ENCODE results near the gene MPPED2.

Gene MPPED2

DNA sequence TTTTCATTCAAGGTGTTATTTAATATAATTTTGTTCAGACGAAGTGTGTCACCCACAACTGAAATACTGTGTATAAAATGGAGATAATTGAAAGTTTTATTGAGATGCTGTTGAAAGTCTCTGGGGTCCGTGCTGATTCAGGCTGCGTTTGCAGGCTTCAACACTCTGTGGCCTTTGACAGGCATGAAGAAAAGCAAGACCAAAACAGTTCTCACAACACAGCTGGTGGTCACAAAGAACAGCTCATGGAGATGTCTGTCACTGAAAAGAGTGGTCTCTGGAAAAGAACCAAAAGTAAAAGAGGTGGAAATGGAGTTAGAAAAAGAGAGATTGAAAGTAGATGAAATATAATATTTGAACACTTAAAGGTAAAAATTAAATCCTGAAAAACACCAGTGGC is 9.8 kb upstream of the MPPED2 start:
- H3K27ac ChIP-seq (ENCODE audit: low read depth, low read length, severe bottlenecking) = no peak overlapping the region
- H3K4me3 ChIP-seq (ENCODE audit: extremely low read depth, insufficient read depth, low read length, poor library complexity, severe bottlenecking) = no peak overlapping the region
- 0 to 57% methylated on average over 1 of the region's 3 CpGs for WGBS, 2 experiments (ENCODE audit: insufficient coverage in 2 of 2)
- peaks cover 4% of the 10 kb centered on the region for H3K4me1 ChIP-seq (ENCODE audit: control insufficient read depth, insufficient read depth, low read length, poor library complexity, severe bottlenecking)
- H3K36me3 ChIP-seq (ENCODE audit: control insufficient read depth, insufficient read depth, low read length) = no peaks in the 10 kb centered on the region
- H3K9me3 ChIP-seq (ENCODE audit: control insufficient read depth, low read length) = no peaks in the 10 kb centered on the region

DNA sequence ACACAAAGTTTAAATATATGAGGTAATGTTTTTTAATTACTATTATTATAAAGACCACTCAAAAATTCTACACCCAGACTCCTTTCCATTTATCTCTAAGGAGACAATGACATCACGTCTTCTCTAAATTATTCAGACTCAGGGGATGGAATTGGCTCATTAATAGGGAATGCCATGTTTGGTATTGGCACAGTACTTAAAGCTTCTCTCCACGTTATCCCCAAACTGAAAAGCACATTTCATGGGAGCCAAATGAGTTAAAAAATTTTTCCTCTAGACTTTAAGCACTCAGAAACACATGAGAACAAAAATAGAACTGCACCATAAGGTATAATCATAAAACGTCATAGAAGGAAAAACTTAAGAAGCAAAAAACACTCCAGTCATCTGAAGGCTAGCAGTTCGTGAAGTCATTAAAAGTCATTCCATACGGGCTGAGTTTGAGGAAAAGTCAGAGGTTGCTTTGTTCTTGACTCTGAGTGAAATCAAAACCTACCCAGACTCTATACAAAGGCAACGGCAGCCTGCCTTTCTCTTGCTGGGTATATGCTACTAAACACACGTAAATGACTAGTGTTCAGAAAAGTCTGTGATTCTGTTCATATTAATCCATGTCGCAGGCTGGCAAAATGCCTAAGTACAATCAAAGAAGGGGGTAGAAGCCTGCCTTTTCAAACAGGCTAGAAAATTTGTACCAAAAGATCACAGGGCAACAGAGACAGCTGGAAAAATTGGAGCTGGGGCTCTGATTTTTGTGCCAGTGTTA is 8.7 kb upstream of the MPPED2 start:
- Histone ChIP-seq H3K9me3 (ENCODE audit: control insufficient read depth, low read length) (no peaks in the 10 kb centered on the region), H3K27ac (ENCODE audit: low read depth, low read length, severe bottlenecking) (peak overlapping the region; percentile 61)
- 75 to 92% methylated on average over 2 to 4 of the region's 8 CpGs for WGBS, 2 experiments (ENCODE audit: insufficient coverage in 2 of 2)

DNA sequence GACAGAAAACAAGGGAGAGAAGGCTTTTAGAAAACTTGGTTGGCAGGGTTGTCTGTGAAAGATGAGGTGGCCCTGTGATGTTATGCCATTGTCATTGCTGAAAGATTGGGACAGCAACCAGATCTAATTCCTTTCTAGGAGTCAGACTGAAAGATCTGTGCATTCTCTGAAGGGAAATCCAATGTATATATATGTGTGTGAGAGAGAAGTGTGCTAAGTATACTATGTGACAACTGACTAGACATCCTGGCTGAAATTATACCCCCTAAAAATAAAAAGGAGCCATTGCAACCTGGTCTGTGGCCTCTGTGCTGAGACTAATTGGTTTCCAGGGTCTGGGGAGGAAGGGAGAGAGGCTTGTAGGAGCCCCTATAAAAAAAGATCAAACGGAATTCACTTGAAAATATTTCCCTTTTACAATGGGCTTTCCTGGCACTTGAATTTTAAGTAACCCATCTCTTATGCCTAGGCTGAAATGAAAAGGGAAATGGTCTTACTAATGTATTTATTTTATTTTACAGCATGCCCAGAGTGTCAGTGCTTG is 1.2 kb upstream of the MPPED2 start:
- Histone ChIP-seq H3K9me3 (ENCODE audit: control insufficient read depth, low read length) (no peaks in the 10 kb centered on the region), H3K4me1 (ENCODE audit: control insufficient read depth, insufficient read depth, low read length, poor library complexity, severe bottlenecking) (no peaks in the 10 kb centered on the region), H3K27ac (ENCODE audit: low read depth, low read length, severe bottlenecking) (no peak overlapping the region), H3K36me3 (ENCODE audit: control insufficient read depth, insufficient read depth, low read length) (no peaks in the 10 kb centered on the region), H3K4me3 (ENCODE audit: extremely low read depth, insufficient read depth, low read length, poor library complexity, severe bottlenecking) (no peak overlapping the region)
- WGBS, 2 experiments (ENCODE audit: insufficient coverage in 2 of 2) = no CpG with 5 or more reads among the region's 1 CpG

More for the DNA sequence above, 8.7 kb upstream of the MPPED2 start:
- Histone ChIP-seq H3K36me3 (ENCODE audit: control insufficient read depth, insufficient read depth, low read length) (no peaks in the 10 kb centered on the region), H3K4me3 (ENCODE audit: extremely low read depth, insufficient read depth, low read length, poor library complexity, severe bottlenecking) (no peak overlapping the region), H3K4me1 (ENCODE audit: control insufficient read depth, insufficient read depth, low read length, poor library complexity, severe bottlenecking) (peaks cover 4% of the 10 kb centered on the region)

DNA sequence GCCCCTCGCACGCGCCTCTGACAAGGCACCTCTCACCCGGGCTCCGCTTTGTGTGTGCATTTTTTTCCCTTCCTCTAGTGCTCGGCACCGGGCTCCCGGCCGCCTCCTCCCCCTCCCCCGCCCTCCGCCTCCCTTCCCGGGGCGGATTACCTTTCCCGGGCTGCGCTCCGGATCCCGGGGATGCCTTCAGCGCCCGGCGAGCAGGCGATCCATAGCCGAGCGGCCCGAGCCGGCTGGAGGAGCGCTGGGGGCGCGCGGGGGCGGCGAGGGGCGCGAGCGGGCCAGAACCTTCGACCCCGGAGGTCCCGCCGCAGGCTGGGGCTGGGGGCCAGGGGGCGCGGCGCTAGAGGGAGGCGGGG is 282 bp downstream of the MPPED2 start:
- Histone ChIP-seq H3K4me1 (ENCODE audit: control insufficient read depth, insufficient read depth, low read length, poor library complexity, severe bottlenecking) (no peaks in the 10 kb centered on the region), H3K27ac (ENCODE audit: low read depth, low read length, severe bottlenecking) (no peak overlapping the region), H3K4me3 (ENCODE audit: extremely low read depth, insufficient read depth, low read length, poor library complexity, severe bottlenecking) (peak overlapping the region; percentile 75), H3K9me3 (ENCODE audit: control insufficient read depth, low read length) (no peaks in the 10 kb centered on the region), H3K36me3 (ENCODE audit: control insufficient read depth, insufficient read depth, low read length) (no peaks in the 10 kb centered on the region)
- 0 to 1% methylated on average over 12 to 31 of the region's 42 CpGs for WGBS, 2 experiments (ENCODE audit: insufficient coverage in 2 of 2)

DNA sequence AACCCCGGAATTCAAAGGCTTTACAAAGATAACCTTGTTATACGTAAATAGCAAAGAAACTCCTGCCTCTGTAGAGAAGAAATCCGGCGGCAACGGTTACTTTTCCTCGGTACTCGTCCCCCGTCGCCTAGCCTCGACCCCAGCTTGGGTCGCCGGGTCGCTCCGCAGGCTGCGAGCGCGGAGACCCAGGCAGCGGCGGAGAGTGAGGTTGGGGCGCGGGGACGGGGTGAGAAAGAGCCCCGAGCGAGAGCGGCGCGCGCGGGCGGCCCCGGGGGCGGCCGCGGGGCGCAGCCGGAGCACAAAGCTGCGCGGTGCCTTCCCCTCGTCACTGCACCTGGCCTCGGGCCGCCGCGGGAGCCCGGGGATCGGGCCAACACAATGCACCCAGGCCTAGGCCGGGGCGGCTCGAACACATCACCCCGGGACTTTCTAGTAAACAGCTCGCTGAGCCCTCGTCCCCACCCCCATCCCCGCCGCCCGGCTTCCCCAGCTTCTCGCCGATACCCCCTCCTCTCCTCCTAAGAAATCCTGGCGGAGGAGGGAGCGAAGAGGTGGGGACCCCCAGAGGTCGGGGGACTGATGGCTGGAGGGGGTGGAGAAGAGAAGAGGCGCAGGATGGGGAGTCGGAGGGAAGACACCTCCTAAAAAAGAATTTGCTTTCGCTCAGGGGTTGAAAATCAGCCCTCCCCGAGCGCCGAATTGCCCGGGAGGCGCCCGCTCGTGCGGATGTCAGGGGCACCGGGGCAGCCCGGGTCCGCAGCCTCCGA is 845 bp downstream of the MPPED2 start:
- Histone ChIP-seq H3K9me3 (ENCODE audit: control insufficient read depth, low read length) (no peaks in the 10 kb centered on the region), H3K4me1 (ENCODE audit: control insufficient read depth, insufficient read depth, low read length, poor library complexity, severe bottlenecking) (no peaks in the 10 kb centered on the region), H3K36me3 (ENCODE audit: control insufficient read depth, insufficient read depth, low read length) (no peaks in the 10 kb centered on the region), H3K27ac (ENCODE audit: low read depth, low read length, severe bottlenecking) (no peak overlapping the region), H3K4me3 (ENCODE audit: extremely low read depth, insufficient read depth, low read length, poor library complexity, severe bottlenecking) (peak overlapping the region; percentile 75)
- WGBS, 2 experiments (ENCODE audit: insufficient coverage in 2 of 2) = 0 to 2% methylated on average over 20 to 56 of the region's 74 CpGs

DNA sequence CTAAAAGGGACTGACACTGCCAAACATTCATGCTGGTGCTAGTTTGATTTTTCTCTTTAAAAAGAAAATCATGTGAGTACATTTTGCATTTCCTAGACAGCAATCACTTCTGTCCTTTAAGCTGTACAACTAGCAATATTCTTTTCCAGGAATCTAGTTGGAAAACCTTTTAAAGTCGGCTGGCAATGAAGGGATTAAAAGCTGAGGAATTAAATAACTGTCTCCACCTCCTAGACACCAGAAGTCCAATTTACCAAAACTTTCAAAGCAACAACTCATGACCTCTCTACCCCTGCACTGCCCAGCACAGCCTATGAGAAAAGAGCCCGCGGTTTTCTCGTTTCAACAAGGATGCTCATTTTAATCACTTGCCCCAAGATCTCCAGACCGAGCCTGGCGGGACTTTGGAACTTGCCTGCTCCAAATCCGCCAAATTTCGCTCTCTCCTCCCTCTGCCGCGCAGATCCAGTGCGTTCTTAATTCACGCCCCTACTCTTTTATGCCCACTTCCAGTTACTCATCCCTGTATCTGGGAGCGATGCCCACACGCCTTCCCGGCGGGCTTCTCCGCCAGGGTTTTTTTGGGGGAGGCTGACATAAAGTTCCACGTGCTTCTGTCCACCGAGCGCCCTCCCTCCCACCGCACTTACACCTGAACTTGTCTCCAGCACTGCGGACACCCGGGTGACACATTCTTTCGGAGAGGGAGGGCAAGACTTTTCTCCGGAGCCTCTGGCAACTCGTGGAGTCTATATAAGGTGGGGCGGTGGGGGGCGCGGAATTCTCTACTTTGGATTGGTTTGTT is 2.5 kb downstream of the MPPED2 start:
- Histone ChIP-seq H3K9me3 (ENCODE audit: control insufficient read depth, low read length) (no peaks in the 10 kb centered on the region), H3K36me3 (ENCODE audit: control insufficient read depth, insufficient read depth, low read length) (peaks cover 6% of the 10 kb centered on the region), H3K4me3 (ENCODE audit: extremely low read depth, insufficient read depth, low read length, poor library complexity, severe bottlenecking) (peak overlapping the region; percentile 75), H3K4me1 (ENCODE audit: control insufficient read depth, insufficient read depth, low read length, poor library complexity, severe bottlenecking) (no peaks in the 10 kb centered on the region), H3K27ac (ENCODE audit: low read depth, low read length, severe bottlenecking) (no peak overlapping the region)
- 5 to 13% methylated on average over 13 to 19 of the region's 29 CpGs for WGBS, 2 experiments (ENCODE audit: insufficient coverage in 2 of 2)

DNA sequence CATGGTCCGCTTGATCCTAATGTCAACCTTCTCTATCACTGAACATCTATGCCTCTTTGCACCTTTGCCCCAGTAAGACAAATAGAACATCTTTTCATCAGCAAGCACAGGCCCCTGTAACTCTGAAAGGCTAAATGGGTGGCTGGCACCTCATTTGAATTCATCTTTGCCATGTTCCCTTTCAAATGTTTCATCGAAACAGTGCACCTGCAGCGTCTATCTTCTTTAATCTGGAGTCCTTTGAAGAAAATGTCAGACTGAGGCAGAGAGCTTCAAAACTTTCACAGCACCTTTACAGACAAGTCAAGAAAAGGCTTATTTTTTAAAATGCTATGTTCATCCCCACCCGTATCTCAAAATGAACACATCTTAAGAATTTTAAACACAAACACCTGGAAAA is 3.4 kb downstream of the MPPED2 start:
- H3K36me3 ChIP-seq (ENCODE audit: control insufficient read depth, insufficient read depth, low read length) = peaks cover 6% of the 10 kb centered on the region
- H3K27ac ChIP-seq (ENCODE audit: low read depth, low read length, severe bottlenecking) = no peak overlapping the region
- 90 to 93% methylated on average over 3 of the region's 4 CpGs for WGBS, 2 experiments (ENCODE audit: insufficient coverage in 2 of 2)
- no peaks in the 10 kb centered on the region for H3K4me1 ChIP-seq (ENCODE audit: control insufficient read depth, insufficient read depth, low read length, poor library complexity, severe bottlenecking)
- H3K4me3 ChIP-seq (ENCODE audit: extremely low read depth, insufficient read depth, low read length, poor library complexity, severe bottlenecking) = no peak overlapping the region
- H3K9me3 ChIP-seq (ENCODE audit: control insufficient read depth, low read length) = no peaks in the 10 kb centered on the region

DNA sequence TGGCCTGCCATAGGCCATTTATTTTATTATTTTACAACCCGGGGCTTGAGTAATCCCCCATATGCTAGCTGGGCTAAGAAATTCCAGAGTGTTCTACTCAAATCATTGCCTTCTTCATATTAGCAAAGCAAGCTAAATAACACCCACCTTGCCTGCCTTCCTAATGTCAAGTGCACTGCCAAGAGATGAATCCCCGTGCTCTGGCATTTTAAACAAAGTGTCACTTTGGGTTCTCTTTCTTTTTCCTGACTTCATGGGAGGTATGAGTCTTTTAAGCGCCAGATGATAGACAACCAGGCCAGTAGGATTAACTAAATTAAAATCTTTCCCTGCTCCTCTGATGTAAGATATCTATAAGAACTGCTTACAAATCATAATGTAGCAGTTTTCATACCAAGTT is 4.5 kb downstream of the MPPED2 start:
- no peak overlapping the region for H3K4me3 ChIP-seq (ENCODE audit: extremely low read depth, insufficient read depth, low read length, poor library complexity, severe bottlenecking)
- no peak overlapping the region for H3K27ac ChIP-seq (ENCODE audit: low read depth, low read length, severe bottlenecking)
- peaks cover 6% of the 10 kb centered on the region for H3K36me3 ChIP-seq (ENCODE audit: control insufficient read depth, insufficient read depth, low read length)
- H3K4me1 ChIP-seq (ENCODE audit: control insufficient read depth, insufficient read depth, low read length, poor library complexity, severe bottlenecking) = no peaks in the 10 kb centered on the region
- 66 to 91% methylated on average over 2 of the region's 3 CpGs for WGBS, 2 experiments (ENCODE audit: insufficient coverage in 2 of 2)
- no peaks in the 10 kb centered on the region for H3K9me3 ChIP-seq (ENCODE audit: control insufficient read depth, low read length)

DNA sequence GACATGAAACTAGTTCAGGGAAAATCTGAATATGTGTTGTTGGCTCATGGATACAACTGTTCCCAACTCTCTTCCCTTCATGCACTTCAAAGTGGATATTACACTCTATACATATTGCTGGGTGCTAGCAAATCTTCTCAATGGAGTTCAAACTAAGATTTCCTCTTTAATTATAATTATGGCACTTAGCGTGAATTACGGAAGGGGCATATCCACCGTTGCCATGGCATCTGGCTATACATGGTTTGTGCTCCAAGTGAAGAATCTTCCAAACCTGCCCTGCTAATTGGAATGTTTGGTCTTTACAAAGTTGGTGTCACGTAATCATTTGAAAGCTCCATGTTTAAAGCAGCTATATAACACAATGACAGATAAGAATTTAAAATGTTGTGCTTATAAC is 5.6 kb downstream of the MPPED2 start:
- H3K36me3 ChIP-seq (ENCODE audit: control insufficient read depth, insufficient read depth, low read length) = peaks cover 6% of the 10 kb centered on the region

DNA sequence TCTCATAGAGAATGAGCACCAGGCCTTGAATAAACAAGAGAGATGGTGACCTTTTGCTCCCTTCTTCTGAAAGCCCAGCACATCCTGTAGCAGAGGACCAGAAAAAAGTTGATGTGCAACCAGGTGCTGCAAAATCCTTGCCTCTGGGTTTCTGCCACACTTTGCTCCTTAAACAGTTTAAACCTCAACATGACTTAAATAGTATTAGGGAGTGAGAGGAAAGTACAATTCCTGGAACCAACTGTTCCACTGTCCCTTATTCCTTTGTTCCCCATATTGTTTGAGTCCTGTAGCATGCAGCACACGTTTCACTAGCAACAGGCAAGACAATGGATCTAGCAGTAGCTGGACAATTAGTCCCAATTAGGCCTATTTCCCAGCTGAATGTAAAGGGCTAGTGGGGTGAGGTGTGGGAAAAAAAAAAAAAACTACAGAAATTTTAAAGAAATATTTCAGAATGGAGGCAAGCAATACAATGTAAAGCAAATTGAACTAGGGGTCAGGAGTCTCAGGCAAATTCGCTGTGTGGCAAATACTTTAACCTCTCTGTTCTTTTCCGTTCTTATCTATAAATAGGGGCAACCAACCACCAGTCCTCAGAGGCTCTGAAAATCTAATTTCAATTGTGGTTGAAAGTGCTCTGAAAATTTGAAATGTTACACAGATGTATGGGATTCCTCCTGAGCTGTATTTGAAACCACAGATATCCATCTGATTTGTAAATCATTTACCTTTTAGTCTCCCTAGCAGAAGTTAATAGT is 6.6 kb downstream of the MPPED2 start:
- H3K4me1 ChIP-seq (ENCODE audit: control insufficient read depth, insufficient read depth, low read length, poor library complexity, severe bottlenecking) = no peaks in the 10 kb centered on the region
- no peak overlapping the region for H3K4me3 ChIP-seq (ENCODE audit: extremely low read depth, insufficient read depth, low read length, poor library complexity, severe bottlenecking)
- WGBS, 2 experiments (ENCODE audit: insufficient coverage in 2 of 2) = 80% methylated on average over 1 of the region's 3 CpGs; no CpG with 5 or more reads in 1 of the 2 experiments
- no peak overlapping the region for H3K27ac ChIP-seq (ENCODE audit: low read depth, low read length, severe bottlenecking)
- H3K36me3 ChIP-seq (ENCODE audit: control insufficient read depth, insufficient read depth, low read length) = peaks cover 6% of the 10 kb centered on the region
- H3K9me3 ChIP-seq (ENCODE audit: control insufficient read depth, low read length) = no peaks in the 10 kb centered on the region

More for the DNA sequence above, 5.6 kb downstream of the MPPED2 start:
- Histone ChIP-seq H3K9me3 (ENCODE audit: control insufficient read depth, low read length) (no peaks in the 10 kb centered on the region), H3K4me1 (ENCODE audit: control insufficient read depth, insufficient read depth, low read length, poor library complexity, severe bottlenecking) (no peaks in the 10 kb centered on the region), H3K4me3 (ENCODE audit: extremely low read depth, insufficient read depth, low read length, poor library complexity, severe bottlenecking) (no peak overlapping the region), H3K27ac (ENCODE audit: low read depth, low read length, severe bottlenecking) (no peak overlapping the region)
- WGBS, 2 experiments (ENCODE audit: insufficient coverage in 2 of 2) = 100% methylated on average over 3 of the region's 4 CpGs; no CpG with 5 or more reads in 1 of the 2 experiments
